A549 (cell line): ENCODE results near the gene PLXNC1.

Experiments
- POLR2A ChIP-seq: IDR thresholded peaks from 2 replicates; pipeline ENCODE4 v1.6.1; 2012; ENCODE audit warnings: mild to moderate bottlenecking, low read length
- USF2 ChIP-seq: fragments of 450-650 bp; IDR thresholded peaks from 2 replicates; pipeline ENCODE4 v1.6.1; 2014; ENCODE audit warnings: antibody characterized with exemption

- TF ChIP-seq POLR2A (no peak), USF2 (no peak)
These were observed 91.8 kb downstream of the PLXNC1 start for GRCh38 chr12:94240171-94240570.
